ENCODE measurements around the gene USP20.
"Not testable (repeated sequence)": the region's sequence is repeated elsewhere in the genome, so short reads cannot be mapped to it uniquely, and the experiment has no call there.

USP20 gene

GRCh38 chr9:129835128-129835859 lies at the start of gene USP20, which contains the start of gene C9orf78:
Gene USP20 (plus strand): TSS chr9:129835458. CDS start chr9:129852556, 17,098 bp downstream.
Gene C9orf78 (minus strand): TSS chr9:129835275. CDS start chr9:129835221, 54 bp downstream.
- TF ChIP-seq CTCF (IDR thresholded peaks at IDR 0.05; ENCODE audit: insufficient read depth, low read depth, low read length, missing control alignments) = no peak
- DNase-seq (ENCODE audit: low read depth) = peak; percentile 98
- peak within 1 kb of the TSS; percentile 86 for H3K4me3 ChIP-seq (ENCODE audit: low read depth, low read length)

GRCh38 chr9:129785866-129786265 lies 49.4 kb upstream of the USP20 start:
- H3K4me3 ChIP-seq (ENCODE audit: low read depth, low read length) = no peak overlapping the region
- DNase-seq (ENCODE audit: low read depth) = no peak
- no peak for TF ChIP-seq CTCF (IDR thresholded peaks at IDR 0.05; ENCODE audit: insufficient read depth, low read depth, low read length, missing control alignments)

- DNase-seq (ENCODE audit: low read depth) = no peak
- no peak overlapping the region for H3K4me3 ChIP-seq (ENCODE audit: low read depth, low read length)
- TF ChIP-seq CTCF (IDR thresholded peaks at IDR 0.05; ENCODE audit: insufficient read depth, low read depth, low read length, missing control alignments) = no peak
Measured at GRCh38 chr9:129786481-129786880, 48.8 kb upstream of the USP20 start.

GRCh38 chr9:129794549-129794948 lies 40.7 kb upstream of the USP20 start:
- H3K4me3 ChIP-seq (ENCODE audit: low read depth, low read length) = no peak overlapping the region
- no peak for TF ChIP-seq CTCF (IDR thresholded peaks at IDR 0.05; ENCODE audit: insufficient read depth, low read depth, low read length, missing control alignments)
- DNase-seq (ENCODE audit: low read depth) = no peak

- not testable (repeated sequence) for H3K4me3 ChIP-seq (ENCODE audit: low read depth, low read length); DNase-seq (ENCODE audit: low read depth)
Measured at GRCh38 chr9:129796029-129796428, 39.2 kb upstream of the USP20 start.

GRCh38 chr9:129798973-129799372 lies 36.3 kb upstream of the USP20 start:
- TF ChIP-seq CTCF (IDR thresholded peaks at IDR 0.05; ENCODE audit: insufficient read depth, low read depth, low read length, missing control alignments) = no peak
- no peak for DNase-seq (ENCODE audit: low read depth)
- H3K4me3 ChIP-seq (ENCODE audit: low read depth, low read length) = no peak overlapping the region

- DNase-seq (ENCODE audit: low read depth) = no peak
- H3K4me3 ChIP-seq (ENCODE audit: low read depth, low read length) = no peak overlapping the region
- no peak for TF ChIP-seq CTCF (IDR thresholded peaks at IDR 0.05; ENCODE audit: insufficient read depth, low read depth, low read length, missing control alignments)
Measured at GRCh38 chr9:129801504-129801903, 33.8 kb upstream of the USP20 start.

All from GM12865 (cell line).